Stimulated activated CD8-positive, alpha-beta memory T cell treated with anti-CD3 and anti-CD28 coated beads, Interleukin-15, amount 100 ng/mL, for 1 hour (primary cell): Measurements from ENCODE around the gene POLG2.
"Not testable (repeated sequence)": the region's sequence is repeated elsewhere in the genome, so short reads cannot be mapped to it uniquely, and the experiment has no call there.

Experiments
- DNase-seq: peaks from one replicate; pipeline ENCODE4 v3.0.0-alpha.2; 2020; ENCODE audit warnings: low read depth

Gene POLG2

GRCh38 chr17:64439956-64440355 is 56.9 kb downstream of the POLG2 start:
- DNase-seq: no peak

DNA sequence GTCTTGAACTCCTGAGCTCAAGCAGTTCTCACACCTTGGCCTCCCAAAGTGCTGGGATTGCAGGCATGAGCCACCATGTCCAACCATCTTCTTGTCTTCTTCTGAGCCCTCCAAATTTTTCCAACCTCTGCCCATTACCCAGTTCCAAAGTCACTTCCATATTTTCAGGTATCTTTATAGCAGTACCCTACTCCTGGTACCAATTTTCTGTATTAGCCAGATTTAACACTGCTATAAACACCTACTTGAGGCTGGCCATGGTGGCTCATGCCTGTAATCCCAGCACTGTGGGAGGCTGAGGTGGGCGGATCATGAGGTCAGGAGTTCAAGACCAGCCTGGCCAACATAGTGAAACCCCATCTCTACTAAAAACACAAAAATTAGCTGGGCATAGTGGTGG is 57.3 kb downstream of the POLG2 start:
- DNase-seq: not testable (repeated sequence)

DNA sequence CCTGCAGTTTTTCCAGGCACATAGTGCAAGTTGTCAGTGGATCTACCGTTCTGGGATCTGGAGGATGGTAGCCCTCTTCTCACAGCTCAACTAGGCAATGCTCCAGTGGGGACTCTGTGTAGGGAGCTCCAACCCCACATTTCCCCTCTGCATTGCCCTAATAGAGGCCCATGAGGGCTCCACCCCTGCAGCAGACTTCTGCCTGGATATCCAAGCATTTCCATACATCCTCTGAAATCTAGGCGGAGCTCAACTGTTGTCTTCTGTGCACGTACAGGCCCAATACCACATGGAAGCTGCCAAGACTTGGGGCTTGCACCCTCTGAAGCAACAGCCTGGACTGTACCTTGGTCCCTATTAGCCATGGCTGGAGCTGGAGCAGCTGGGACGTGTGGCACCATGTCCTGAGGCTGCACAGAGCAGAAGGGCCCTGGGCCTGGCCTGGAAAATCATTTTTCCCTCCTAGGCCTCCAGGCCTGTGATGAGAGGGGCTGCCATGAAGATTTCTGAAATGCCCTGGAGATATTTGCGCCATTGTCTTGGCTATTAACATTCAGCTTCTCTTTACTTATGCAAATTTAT is 58.8 kb downstream of the POLG2 start:
- no peak for DNase-seq

GRCh38 chr17:64431534-64431933 is 65.3 kb downstream of the POLG2 start:
- no peak for DNase-seq

GRCh38 chr17:64430036-64430435 is 66.8 kb downstream of the POLG2 start:
- not testable (repeated sequence) for DNase-seq

DNA sequence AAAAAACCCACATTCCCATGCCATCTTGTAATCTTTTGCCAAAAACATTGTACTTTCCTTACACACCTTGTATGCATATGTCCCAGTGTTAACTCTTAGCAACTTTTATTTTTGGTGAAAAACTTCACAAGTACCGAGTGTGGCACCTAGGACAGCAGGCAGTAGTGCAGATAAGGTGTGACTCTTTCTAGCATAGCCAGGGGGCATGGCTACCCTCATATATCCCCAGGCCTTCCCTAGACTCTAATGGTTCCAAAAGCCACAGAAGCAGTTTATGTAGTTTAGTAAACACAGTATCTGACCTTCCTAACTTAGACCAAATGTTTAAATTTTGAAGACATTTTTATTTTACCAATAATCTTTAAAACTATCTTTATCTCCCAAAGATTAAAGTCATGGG is 68.4 kb downstream of the POLG2 start:
- DNase-seq: no peak
